ENCODE measurements around the gene ZBTB7A. TPM values are rescaled to one million over a fixed set of nuclear protein-coding genes. Genes with fewer than 3 reads are reported as not detected.
A peak's percentile ranks its signal among the peaks of the same experiment; 100 is the strongest.

ZBTB7A gene
- total and polyA plus RNA-seq, 12 donors: 4.5 to 77.2 (median 47.1) TPM

GRCh38 chr19:4019578-4019977 is 47.1 kb downstream of the ZBTB7A start:
- Histone ChIP-seq H3K4me1 (replicated peaks in 1 of 2) (peaks cover 27 to 37% of the 10 kb centered on the region in 2 donors), H3K27me3 (no peaks in the 10 kb centered on the region), H3K9me3 (replicated peaks in 1 of 3) (no peaks in the 10 kb centered on the region), H3K4me3 (no peak overlapping the region), H3K36me3 (replicated peaks in 1 of 2) (peaks cover 0 to 9% of the 10 kb centered on the region in 2 donors), H3K27ac (peak overlapping the region in 2 of 5 donors; percentile 42 to 62)
- DNase-seq: peak in 5 of 7 donors; percentile 42 to 92 (median 72)
- TF ChIP-seq POLR2A (IDR thresholded peaks at IDR 0.05): no peak
- TF ChIP-seq, protein P1, sequence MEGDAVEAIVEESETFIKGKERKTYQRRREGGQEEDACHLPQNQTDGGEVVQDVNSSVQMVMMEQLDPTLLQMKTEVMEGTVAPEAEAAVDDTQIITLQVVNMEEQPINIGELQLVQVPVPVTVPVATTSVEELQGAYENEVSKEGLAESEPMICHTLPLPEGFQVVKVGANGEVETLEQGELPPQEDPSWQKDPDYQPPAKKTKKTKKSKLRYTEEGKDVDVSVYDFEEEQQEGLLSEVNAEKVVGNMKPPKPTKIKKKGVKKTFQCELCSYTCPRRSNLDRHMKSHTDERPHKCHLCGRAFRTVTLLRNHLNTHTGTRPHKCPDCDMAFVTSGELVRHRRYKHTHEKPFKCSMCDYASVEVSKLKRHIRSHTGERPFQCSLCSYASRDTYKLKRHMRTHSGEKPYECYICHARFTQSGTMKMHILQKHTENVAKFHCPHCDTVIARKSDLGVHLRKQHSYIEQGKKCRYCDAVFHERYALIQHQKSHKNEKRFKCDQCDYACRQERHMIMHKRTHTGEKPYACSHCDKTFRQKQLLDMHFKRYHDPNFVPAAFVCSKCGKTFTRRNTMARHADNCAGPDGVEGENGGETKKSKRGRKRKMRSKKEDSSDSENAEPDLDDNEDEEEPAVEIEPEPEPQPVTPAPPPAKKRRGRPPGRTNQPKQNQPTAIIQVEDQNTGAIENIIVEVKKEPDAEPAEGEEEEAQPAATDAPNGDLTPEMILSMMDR (IDR thresholded peaks at IDR 0.05): no peak
- intact Hi-C loops (cut with DNase I): loop anchor here in 1 of 2 donors (10.0 kb wide), 1 partner anchor 185 kb away; no protein-coding TSS in a partner anchor
- 36 to 38% (median 36%) methylated on average over 8 to 17 of the region's 17 CpGs for WGBS, 4 donors

DNA sequence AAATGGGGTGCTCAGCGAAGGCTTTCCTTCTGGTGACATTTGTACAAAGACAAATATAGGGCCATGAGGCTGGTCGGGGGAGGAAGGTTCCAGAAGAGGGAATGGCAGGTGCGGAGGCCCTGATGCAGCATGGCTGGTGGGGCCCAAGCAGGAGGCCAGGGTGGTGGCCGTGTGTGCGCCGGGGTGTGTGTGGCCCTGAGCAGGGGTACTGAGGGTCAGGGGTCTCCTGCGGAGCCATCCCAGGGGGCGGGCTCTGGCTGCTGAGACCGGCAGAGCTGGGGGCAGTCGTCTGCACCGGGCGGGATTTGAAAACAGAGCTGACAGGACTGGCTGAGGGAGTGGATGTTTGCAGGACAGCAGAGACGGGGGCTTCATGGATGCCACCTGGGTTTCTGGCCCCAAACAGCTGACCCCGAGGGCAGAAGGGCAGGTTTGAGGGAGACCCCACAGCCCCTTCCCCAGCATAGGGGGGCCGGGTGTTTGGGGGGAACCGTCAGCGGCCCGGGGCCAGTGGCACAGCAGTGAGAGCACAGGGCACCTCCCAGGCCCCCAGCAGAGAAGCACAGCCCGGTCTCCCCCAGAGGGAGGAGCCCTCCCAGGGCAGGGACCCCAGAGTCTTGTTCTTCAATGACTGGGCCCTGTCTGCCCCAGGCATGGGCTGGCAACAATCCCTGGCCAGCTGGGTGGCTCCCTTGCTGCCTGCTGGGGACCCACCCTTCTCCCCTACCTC is 47.8 kb downstream of the ZBTB7A start:
- DNase-seq: peak in 1 of 7 donors; percentile 7
- Histone ChIP-seq H3K4me1 (replicated peaks in 1 of 2) (peaks cover 33 to 44% of the 10 kb centered on the region in 2 donors), H3K4me3 (no peak overlapping the region), H3K36me3 (replicated peaks in 1 of 2) (peaks cover 0 to 7% of the 10 kb centered on the region in 2 donors), H3K27me3 (no peaks in the 10 kb centered on the region), H3K27ac (peak overlapping the region in 2 of 5 donors; percentile 42 to 62), H3K9me3 (replicated peaks in 1 of 3) (no peaks in the 10 kb centered on the region)
- TF ChIP-seq POLR2A (IDR thresholded peaks at IDR 0.05): no peak
- TF ChIP-seq, protein P1 (IDR thresholded peaks at IDR 0.05): no peak
- intact Hi-C loops (cut with DNase I): loop anchor here in 1 of 2 donors (10.0 kb wide), 1 partner anchor 186 kb away; no protein-coding TSS in a partner anchor
- 84 to 99% (median 87%) methylated on average over 6 to 19 of the region's 19 CpGs for WGBS, 4 donors

DNA sequence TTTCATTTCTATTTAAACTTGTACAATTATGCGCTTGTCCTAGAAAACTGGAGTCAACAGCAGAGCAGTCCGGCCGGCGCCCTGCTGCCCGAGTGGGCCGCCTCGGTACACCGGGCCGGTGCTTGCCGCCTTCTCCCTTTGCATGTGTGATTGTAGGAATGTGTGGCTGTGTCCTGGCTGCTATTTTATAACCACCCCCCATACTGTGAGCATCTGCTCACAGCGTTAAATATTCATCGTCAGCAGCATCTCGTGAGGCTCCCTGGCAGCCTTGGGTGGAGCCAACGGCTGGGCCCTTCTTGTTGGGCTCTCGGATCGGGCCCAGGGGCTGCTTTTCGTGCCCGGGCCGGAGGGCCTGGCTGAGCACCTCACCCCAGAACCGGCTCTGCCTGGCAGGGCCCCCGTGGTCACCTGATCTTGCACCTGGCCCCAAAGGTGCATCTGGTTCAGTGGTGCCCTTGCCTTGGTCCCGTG is 48.5 kb downstream of the ZBTB7A start:
- DNase-seq: no peak
- Histone ChIP-seq H3K9me3 (replicated peaks in 1 of 3) (no peaks in the 10 kb centered on the region), H3K36me3 (replicated peaks in 1 of 2) (peaks cover 0 to 13% of the 10 kb centered on the region in 2 donors), H3K4me3 (no peak overlapping the region), H3K27me3 (no peaks in the 10 kb centered on the region), H3K27ac (no peak overlapping the region), H3K4me1 (replicated peaks in 1 of 2) (peaks cover 40 to 47% of the 10 kb centered on the region in 2 donors)
- intact Hi-C loops (cut with DNase I): loop anchor here in 1 of 2 donors (10.0 kb wide), 1 partner anchor 187 kb away; no protein-coding TSS in a partner anchor
- WGBS, 4 donors: 82 to 93% (median 87%) methylated on average over 17 to 22 of the region's 22 CpGs
- no peak for TF ChIP-seq POLR2A (IDR thresholded peaks at IDR 0.05)
- TF ChIP-seq, protein P1 (IDR thresholded peaks at IDR 0.05): no peak

DNA sequence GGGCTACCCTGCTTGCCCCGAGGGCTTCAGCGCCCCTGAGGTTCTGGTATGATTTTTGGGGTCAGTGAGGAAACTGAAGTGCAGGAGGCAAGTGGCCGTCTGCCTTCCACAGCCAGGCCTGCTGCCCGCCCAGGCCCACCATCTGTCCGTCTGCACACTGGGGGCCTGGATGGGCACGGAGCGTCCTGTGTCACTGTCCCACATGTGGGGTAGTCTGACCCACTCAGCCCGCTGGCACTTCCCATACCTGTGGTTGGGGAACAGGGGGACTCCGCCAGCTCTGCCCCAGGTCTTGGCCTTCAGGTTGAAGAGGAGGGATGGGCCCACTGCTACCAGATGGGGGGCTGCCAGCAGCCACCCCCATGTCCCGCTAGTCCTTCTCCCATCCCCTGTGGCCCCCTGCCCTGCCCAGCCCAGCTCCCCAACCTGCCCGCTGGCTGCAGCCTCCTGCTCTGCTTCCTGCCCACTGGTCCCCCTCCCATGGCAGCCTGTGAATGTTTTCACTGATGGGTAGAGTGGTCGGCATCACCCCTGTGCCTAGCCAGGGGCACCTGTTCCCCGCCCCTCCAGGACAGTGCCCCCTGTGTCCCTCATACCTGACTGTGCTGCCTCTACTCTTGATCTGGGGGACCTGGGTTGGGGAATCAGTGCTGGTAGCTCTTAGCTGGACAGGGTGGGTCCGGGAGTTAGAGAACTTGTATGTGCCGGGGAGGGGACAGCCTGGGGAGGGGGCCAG is 49.6 kb downstream of the ZBTB7A start:
- H3K4me1 ChIP-seq (replicated peaks in 1 of 2): peaks cover 40 to 45% of the 10 kb centered on the region in 2 donors
- H3K27ac ChIP-seq: peak overlapping the region in 3 of 5 donors; percentile 74 to 89 (median 80)
- intact Hi-C loops (cut with DNase I): loop anchor here in 1 of 2 donors (10.0 kb wide), 1 partner anchor 188 kb away; no protein-coding TSS in a partner anchor

More for the DNA sequence above, 49.6 kb downstream of the ZBTB7A start:
- WGBS, 4 donors: 88 to 92% (median 91%) methylated on average over 12 to 15 of the region's 15 CpGs
- Histone ChIP-seq H3K36me3 (replicated peaks in 1 of 2) (peaks cover 0 to 19% of the 10 kb centered on the region in 2 donors), H3K4me3 (no peak overlapping the region), H3K27me3 (no peaks in the 10 kb centered on the region), H3K9me3 (replicated peaks in 1 of 3) (no peaks in the 10 kb centered on the region)
- no peak for TF ChIP-seq POLR2A (IDR thresholded peaks at IDR 0.05)
- TF ChIP-seq, protein P1 (IDR thresholded peaks at IDR 0.05): no peak
- peak in 1 of 7 donors; percentile 11 for DNase-seq

Measured in adrenal gland (tissue), 12 donors.